Measurements from ENCODE around the gene VSIG10L.

The VSIG10L gene

DNA sequence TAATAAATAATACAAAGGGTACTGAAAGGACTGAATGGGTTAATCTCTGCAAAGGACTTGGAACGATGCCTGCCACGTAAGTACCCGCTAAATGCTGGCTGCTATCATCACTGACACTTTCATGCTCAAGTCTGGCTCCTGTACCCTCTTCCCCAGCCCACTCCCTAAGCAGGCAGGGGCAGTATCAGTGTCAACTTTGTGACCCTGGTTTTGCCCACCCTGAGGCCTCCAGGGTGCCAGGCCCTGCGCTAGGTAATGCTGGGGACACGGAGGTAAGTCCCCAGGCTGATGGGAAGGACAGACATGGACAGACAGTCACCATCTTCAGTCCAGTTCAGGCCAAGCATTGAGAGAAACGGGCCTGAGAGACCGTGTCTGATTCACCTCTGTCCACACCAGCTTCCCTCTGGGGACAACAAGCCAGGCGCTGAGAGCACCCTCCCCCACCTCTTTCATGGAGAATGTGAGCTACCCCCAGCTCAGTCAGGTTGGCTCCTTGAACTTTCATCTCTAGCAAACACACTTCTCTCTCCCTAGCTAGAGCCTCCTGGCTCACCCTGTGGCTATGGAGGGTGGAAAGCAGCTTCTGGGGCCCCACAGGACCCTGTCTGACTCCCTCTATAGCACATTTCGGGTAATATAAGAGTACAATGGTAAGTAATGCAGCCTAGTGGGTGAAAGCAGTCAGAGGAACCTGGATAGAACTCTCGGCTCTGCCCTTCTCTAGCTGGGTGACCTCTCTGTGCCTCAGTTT, 23.4 kb upstream of the VSIG10L start:
- Histone ChIP-seq H3K79me2 (ENCODE audit: insufficient read depth, low read length) (no peaks in the 10 kb centered on the region), H3K9me2 (ENCODE audit: low read depth, low read length) (no peaks in the 10 kb centered on the region), H3K4me1 (ENCODE audit: insufficient read depth, low read length, severe bottlenecking) (peaks cover 45% of the 10 kb centered on the region), H3K4me2 (ENCODE audit: low read length) (peak overlapping the region; percentile 80), H3K36me3 (ENCODE audit: insufficient read depth, low read length) (no peaks in the 10 kb centered on the region), H4K20me1 (ENCODE audit: insufficient read depth, low read length) (no peaks in the 10 kb centered on the region), H3K27me3 (ENCODE audit: insufficient read depth, low read length) (no peaks in the 10 kb centered on the region; the same call in 1 of the 2 replicates), H2AFZ (ENCODE audit: low read length) (no peak overlapping the region), H3K4me3 (ENCODE audit: low read depth, low read length, poor library complexity, severe bottlenecking) (peak overlapping the region; percentile 90), H3K9ac (ENCODE audit: low read length) (peak overlapping the region; percentile 99), H3K9me3 (ENCODE audit: low read length) (no peaks in the 10 kb centered on the region), H3F3A (ENCODE audit: insufficient read depth, low read length) (no peaks in the 10 kb centered on the region), H3K27ac (ENCODE audit: low read depth, low read length, poor library complexity, severe bottlenecking) (peak overlapping the region; percentile 82)
- no peak for TF ChIP-seq EZH2 (IDR thresholded peaks at IDR 0.05; ENCODE audit: borderline replicate concordance, low read length)
- TF ChIP-seq, protein P1, sequence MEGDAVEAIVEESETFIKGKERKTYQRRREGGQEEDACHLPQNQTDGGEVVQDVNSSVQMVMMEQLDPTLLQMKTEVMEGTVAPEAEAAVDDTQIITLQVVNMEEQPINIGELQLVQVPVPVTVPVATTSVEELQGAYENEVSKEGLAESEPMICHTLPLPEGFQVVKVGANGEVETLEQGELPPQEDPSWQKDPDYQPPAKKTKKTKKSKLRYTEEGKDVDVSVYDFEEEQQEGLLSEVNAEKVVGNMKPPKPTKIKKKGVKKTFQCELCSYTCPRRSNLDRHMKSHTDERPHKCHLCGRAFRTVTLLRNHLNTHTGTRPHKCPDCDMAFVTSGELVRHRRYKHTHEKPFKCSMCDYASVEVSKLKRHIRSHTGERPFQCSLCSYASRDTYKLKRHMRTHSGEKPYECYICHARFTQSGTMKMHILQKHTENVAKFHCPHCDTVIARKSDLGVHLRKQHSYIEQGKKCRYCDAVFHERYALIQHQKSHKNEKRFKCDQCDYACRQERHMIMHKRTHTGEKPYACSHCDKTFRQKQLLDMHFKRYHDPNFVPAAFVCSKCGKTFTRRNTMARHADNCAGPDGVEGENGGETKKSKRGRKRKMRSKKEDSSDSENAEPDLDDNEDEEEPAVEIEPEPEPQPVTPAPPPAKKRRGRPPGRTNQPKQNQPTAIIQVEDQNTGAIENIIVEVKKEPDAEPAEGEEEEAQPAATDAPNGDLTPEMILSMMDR (IDR thresholded peaks at IDR 0.05; ENCODE audit: low read length) = peak; percentile 19; the same call in 1 of the 2 replicates

DNA sequence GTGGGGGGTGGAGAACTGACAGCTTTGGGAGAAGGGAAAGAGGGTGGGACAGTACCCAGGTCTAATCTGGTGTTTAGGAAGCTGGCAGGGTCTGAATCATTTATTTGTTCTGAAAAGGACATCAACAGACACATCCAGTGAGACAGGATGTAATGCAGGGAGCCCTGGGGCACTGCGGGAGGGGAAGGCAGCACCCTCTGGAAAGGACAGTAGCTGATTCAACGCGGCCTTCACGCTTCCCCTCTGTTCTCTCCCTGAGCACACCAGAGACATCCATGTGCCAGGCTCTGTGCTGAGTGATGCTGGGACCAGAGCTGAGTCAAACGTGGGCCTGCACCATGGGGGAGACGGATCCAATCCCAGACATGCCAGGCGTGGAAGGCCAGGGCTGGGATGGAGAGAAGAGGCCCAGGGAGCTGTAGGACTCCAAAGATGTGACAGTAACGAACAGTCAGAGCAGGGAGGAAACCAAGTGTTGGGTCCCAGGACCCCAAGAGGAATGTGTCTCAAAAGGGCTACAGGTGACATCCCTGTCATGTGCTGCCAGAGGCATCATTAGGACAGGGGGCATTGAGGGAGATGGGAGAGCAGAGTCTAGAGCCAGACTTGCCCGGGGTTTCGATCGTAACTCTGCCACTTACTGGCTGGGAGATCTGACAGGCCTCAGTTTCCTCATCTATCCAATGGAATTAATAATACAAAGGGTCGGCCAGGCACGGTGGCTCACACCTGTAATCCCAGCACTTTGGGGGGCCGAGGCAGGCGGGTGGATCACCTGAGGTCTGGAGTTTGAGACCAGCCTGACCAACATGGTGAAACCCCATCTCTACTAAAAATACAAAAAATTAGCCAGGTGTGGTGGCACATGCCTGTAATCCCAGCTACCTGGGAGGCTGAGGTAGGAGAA, 22.5 kb upstream of the VSIG10L start:
- H3K4me1 ChIP-seq (ENCODE audit: insufficient read depth, low read length, severe bottlenecking) = peaks cover 45% of the 10 kb centered on the region
- no peak overlapping the region for H3K27ac ChIP-seq (ENCODE audit: low read depth, low read length, poor library complexity, severe bottlenecking)
- H2AFZ ChIP-seq (ENCODE audit: low read length) = no peak overlapping the region
- H3K9me3 ChIP-seq (ENCODE audit: low read length) = no peaks in the 10 kb centered on the region
- H3K9ac ChIP-seq (ENCODE audit: low read length) = no peak overlapping the region; the same call in 1 of the 2 replicates
- no peaks in the 10 kb centered on the region for H3F3A ChIP-seq (ENCODE audit: insufficient read depth, low read length)
- H3K36me3 ChIP-seq (ENCODE audit: insufficient read depth, low read length) = no peaks in the 10 kb centered on the region
- H3K4me3 ChIP-seq (ENCODE audit: low read depth, low read length, poor library complexity, severe bottlenecking) = no peak overlapping the region
- H4K20me1 ChIP-seq (ENCODE audit: insufficient read depth, low read length) = no peaks in the 10 kb centered on the region
- H3K79me2 ChIP-seq (ENCODE audit: insufficient read depth, low read length) = no peaks in the 10 kb centered on the region
- no peaks in the 10 kb centered on the region for H3K9me2 ChIP-seq (ENCODE audit: low read depth, low read length)
- no peaks in the 10 kb centered on the region for H3K27me3 ChIP-seq (ENCODE audit: insufficient read depth, low read length)
- H3K4me2 ChIP-seq (ENCODE audit: low read length) = peak overlapping the region; percentile 28; the same call in 1 of the 2 replicates
- TF ChIP-seq, protein P1 (IDR thresholded peaks at IDR 0.05; ENCODE audit: low read length) = no peak
- TF ChIP-seq EZH2 (IDR thresholded peaks at IDR 0.05; ENCODE audit: borderline replicate concordance, low read length) = no peak

DNA sequence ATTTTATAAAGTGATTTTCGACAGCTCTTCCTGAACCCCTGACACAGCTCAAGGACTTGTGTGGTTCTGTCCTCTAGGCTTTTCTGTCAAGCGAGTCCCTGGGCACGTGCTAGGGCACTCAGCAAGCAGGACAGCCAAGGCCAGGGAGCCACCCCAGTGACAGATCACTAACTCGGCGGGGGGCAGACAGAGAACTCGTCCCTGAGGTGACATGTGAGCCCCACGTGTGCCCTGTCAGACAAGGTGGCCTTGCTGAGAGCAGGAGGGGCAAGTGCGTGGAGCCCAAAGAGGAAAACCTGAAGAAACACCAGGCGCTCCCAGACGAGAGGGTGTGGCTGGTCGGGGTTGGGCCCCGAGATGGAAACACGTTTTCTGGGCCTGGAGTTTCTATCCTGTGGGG, 19.3 kb upstream of the VSIG10L start:
- TF ChIP-seq EZH2 (IDR thresholded peaks at IDR 0.05; ENCODE audit: borderline replicate concordance, low read length) = no peak
- TF ChIP-seq, protein P1 (IDR thresholded peaks at IDR 0.05; ENCODE audit: low read length) = no peak
- H3K27ac ChIP-seq (ENCODE audit: low read depth, low read length, poor library complexity, severe bottlenecking) = no peak overlapping the region

More for the DNA sequence above, 19.3 kb upstream of the VSIG10L start:
- Histone ChIP-seq H3K4me2 (ENCODE audit: low read length) (no peak overlapping the region), H4K20me1 (ENCODE audit: insufficient read depth, low read length) (no peaks in the 10 kb centered on the region), H3K27me3 (ENCODE audit: insufficient read depth, low read length) (no peaks in the 10 kb centered on the region), H3K36me3 (ENCODE audit: insufficient read depth, low read length) (peaks cover 3% of the 10 kb centered on the region), H3K9ac (ENCODE audit: low read length) (no peak overlapping the region), H3K79me2 (ENCODE audit: insufficient read depth, low read length) (no peaks in the 10 kb centered on the region), H3K9me3 (ENCODE audit: low read length) (no peaks in the 10 kb centered on the region), H3K9me2 (ENCODE audit: low read depth, low read length) (no peaks in the 10 kb centered on the region), H3F3A (ENCODE audit: insufficient read depth, low read length) (no peaks in the 10 kb centered on the region), H3K4me3 (ENCODE audit: low read depth, low read length, poor library complexity, severe bottlenecking) (no peak overlapping the region), H3K4me1 (ENCODE audit: insufficient read depth, low read length, severe bottlenecking) (peaks cover 37% of the 10 kb centered on the region), H2AFZ (ENCODE audit: low read length) (no peak overlapping the region)

All from OCI-LY1 (cell line).